Coronary artery (tissue), 2 donors: Measurements from ENCODE around the gene OR1C1.
"Not testable (repeated sequence)": the region's sequence is repeated elsewhere in the genome, so short reads cannot be mapped to it uniquely, and the experiment has no call there.

Experiments
- DNase-seq: peaks from one replicate; pipeline ENCODE4 v3.0.0-alpha.2; 2017; ENCODE audit warnings: low spot score
- H3K27ac ChIP-seq, 2 donors: fragments of 200-600 bp; sonication (generic); one replicate each; pipeline ENCODE4 v1.5.1; 2016 to 2019
- H3K4me3 ChIP-seq: fragments of 200-600 bp; sonication (generic); 2 replicates; pipeline ENCODE4 v1.5.1; 2016; ENCODE audit warnings: mild to moderate bottlenecking, moderate library complexity
- CTCF ChIP-seq: fragments of 200-600 bp; sonication (generic); IDR thresholded peaks from one replicate; pipeline ENCODE4 v1.5.1; 2019; ENCODE audit warnings: antibody characterized with exemption

Gene OR1C1

GRCh38 chr1:247746391-247746935 is 13.9 kb downstream of the OR1C1 start:
- no peak for DNase-seq
- Histone ChIP-seq H3K27ac (no peak overlapping the region), H3K4me3 (no peak overlapping the region)
- no peak for TF ChIP-seq CTCF

- not testable (repeated sequence) for H3K4me3 ChIP-seq, DNase-seq, H3K27ac ChIP-seq
Measured at GRCh38 chr1:247742215-247742760, 18.1 kb downstream of the OR1C1 start.

GRCh38 chr1:247741756-247742155 is 18.6 kb downstream of the OR1C1 start:
- no peak overlapping the region for H3K27ac ChIP-seq
- no peak overlapping the region for H3K4me3 ChIP-seq
- no peak for DNase-seq
- no peak for TF ChIP-seq CTCF

GRCh38 chr1:247740721-247741120 is 19.6 kb downstream of the OR1C1 start:
- DNase-seq: no peak
- no peak overlapping the region for H3K27ac ChIP-seq
- no peak overlapping the region for H3K4me3 ChIP-seq
- no peak for TF ChIP-seq CTCF

- no peak for DNase-seq
- no peak for TF ChIP-seq CTCF
- Histone ChIP-seq H3K4me3 (no peak within 1 kb of the TSS), H3K27ac (no peak within 1 kb of the TSS)
Measured at GRCh38 chr1:247738315-247738714, 22.0 kb downstream of the OR1C1 start, which contains the start of gene OR14K1. Gene OR14K1, plus strand, starts transcription at chr1:247738615. Its CDS starts 0 bp downstream, at chr1:247738615.

- DNase-seq: no peak
- no peak overlapping the region for H3K4me3 ChIP-seq
- no peak overlapping the region for H3K27ac ChIP-seq
- no peak for TF ChIP-seq CTCF
Measured at GRCh38 chr1:247721222-247721621, 39.1 kb downstream of the OR1C1 start.

GRCh38 chr1:247716546-247716945 is 43.8 kb downstream of the OR1C1 start, which contains the start of gene OR6F1:
Gene OR6F1, minus strand, starts transcription at chr1:247716646. Its CDS starts 3,891 bp downstream, at chr1:247712755.
- Histone ChIP-seq H3K27ac (no peak within 1 kb of the TSS), H3K4me3 (no peak within 1 kb of the TSS)
- DNase-seq: no peak
- TF ChIP-seq CTCF: no peak
